Chondrocyte (in vitro differentiated cells): ENCODE measurements around the gene SERINC2. TPM values are rescaled to one million over a fixed set of nuclear protein-coding genes. Genes with fewer than 3 reads are reported as not detected.
"Not testable (repeated sequence)": the region's sequence is repeated elsewhere in the genome, so short reads cannot be mapped to it uniquely, and the experiment has no call there.

Source experiments
- DNase-seq: peaks from one replicate; pipeline ENCODE4 v3.0.0; 2021; ENCODE audit warnings: mixed read lengths, low spot score
- H3K27ac Mint-ChIP-seq: one replicate; pipeline ENCODE4 v1.8.0; 2021; ENCODE audit warnings: mild to moderate bottlenecking, moderate library complexity, mixed read lengths; ENCODE audit not compliant: unreplicated experiment
- H3K27me3 Mint-ChIP-seq: 2 replicates; pipeline ENCODE4 v1.8.0; 2021; ENCODE audit warnings: low read depth, mixed read lengths
- H3K36me3 Mint-ChIP-seq: 2 replicates; pipeline ENCODE4 v1.8.0; 2021; ENCODE audit warnings: low read depth, mixed read lengths
- H3K4me1 Mint-ChIP-seq: 2 replicates; pipeline ENCODE4 v1.8.0; 2021; ENCODE audit warnings: low read depth, mild to moderate bottlenecking, mixed read lengths
- H3K4me3 Mint-ChIP-seq: one replicate; pipeline ENCODE4 v1.8.0; 2021; ENCODE audit warnings: mild to moderate bottlenecking, moderate library complexity, mixed read lengths; ENCODE audit not compliant: unreplicated experiment
- H3K9me3 Mint-ChIP-seq: 2 replicates; pipeline ENCODE4 v1.8.0; 2021; ENCODE audit warnings: low read depth, mixed read lengths
- CTCF ChIP-seq: fragments of 200-600 bp; sonication (generic); IDR thresholded peaks from 2 replicates; pipeline ENCODE4 v1.5.0; 2021; ENCODE audit warnings: antibody characterized with exemption, mild to moderate bottlenecking, moderate library complexity
- total RNA-seq: library from RNA; stranded (reverse); gene quantifications from 3 replicates; pipeline ENCODE4 v1.2.1, GENCODE V29; 2021

Gene SERINC2
- total RNA-seq, 1 donor from 2014 or later = 19.8 TPM

GRCh38 chr1:31470794-31471315 lies 57.8 kb downstream of the SERINC2 start:
- Mint-ChIP-seq H3K4me3 (no peak overlapping the region), H3K9me3 (peaks cover 16% of the 10 kb centered on the region), H3K36me3 (peaks cover 3% of the 10 kb centered on the region), H3K27me3 (peaks cover 13% of the 10 kb centered on the region), H3K4me1 (peaks cover 14% of the 10 kb centered on the region), H3K27ac (no peak overlapping the region)
- TF ChIP-seq CTCF = no peak
- no peak for DNase-seq

- H3K27me3 Mint-ChIP-seq = peaks cover 20% of the 10 kb centered on the region
- not testable (repeated sequence) for H3K27ac Mint-ChIP-seq, DNase-seq, H3K36me3 Mint-ChIP-seq, H3K4me3 Mint-ChIP-seq
- H3K4me1 Mint-ChIP-seq = peaks cover 16% of the 10 kb centered on the region
- H3K9me3 Mint-ChIP-seq = peaks cover 13% of the 10 kb centered on the region
Observed at GRCh38 chr1:31471452-31472313, 58.7 kb downstream of the SERINC2 start.

- H3K36me3 Mint-ChIP-seq, H3K27ac Mint-ChIP-seq, H3K9me3 Mint-ChIP-seq, H3K4me3 Mint-ChIP-seq, DNase-seq: not testable (repeated sequence)
- Mint-ChIP-seq H3K4me1 (peaks cover 16% of the 10 kb centered on the region), H3K27me3 (peaks cover 20% of the 10 kb centered on the region)
Observed at GRCh38 chr1:31472314-31472651, 59.3 kb downstream of the SERINC2 start.

GRCh38 chr1:31472673-31473072 lies 59.7 kb downstream of the SERINC2 start:
- Mint-ChIP-seq H3K4me1 (peaks cover 17% of the 10 kb centered on the region), H3K27me3 (peaks cover 20% of the 10 kb centered on the region)
- H3K9me3 Mint-ChIP-seq, H3K4me3 Mint-ChIP-seq, H3K27ac Mint-ChIP-seq, DNase-seq, H3K36me3 Mint-ChIP-seq: not testable (repeated sequence)

GRCh38 chr1:31473508-31473907 lies 60.5 kb downstream of the SERINC2 start:
- Mint-ChIP-seq H3K27me3 (peaks cover 20% of the 10 kb centered on the region), H3K4me1 (peaks cover 18% of the 10 kb centered on the region)
- H3K36me3 Mint-ChIP-seq, DNase-seq, H3K4me3 Mint-ChIP-seq, H3K9me3 Mint-ChIP-seq, H3K27ac Mint-ChIP-seq: not testable (repeated sequence)

- not testable (repeated sequence) for H3K36me3 Mint-ChIP-seq, H3K4me3 Mint-ChIP-seq, H3K9me3 Mint-ChIP-seq, DNase-seq, H3K27ac Mint-ChIP-seq
- H3K27me3 Mint-ChIP-seq = peaks cover 20% of the 10 kb centered on the region
- H3K4me1 Mint-ChIP-seq = peaks cover 18% of the 10 kb centered on the region
Observed at GRCh38 chr1:31474567-31474966, 61.6 kb downstream of the SERINC2 start.

GRCh38 chr1:31476891-31477846 lies 64.2 kb downstream of the SERINC2 start:
- Mint-ChIP-seq H3K4me1 (peaks cover 18% of the 10 kb centered on the region), H3K9me3 (peaks cover 16% of the 10 kb centered on the region), H3K27me3 (peaks cover 15% of the 10 kb centered on the region), H3K36me3 (peaks cover 2% of the 10 kb centered on the region), H3K27ac (no peak overlapping the region), H3K4me3 (no peak overlapping the region)
- no peak for TF ChIP-seq CTCF
- DNase-seq = no peak
